Measurements from ENCODE around the gene SUPT16H. TPM values are rescaled to one million over a fixed set of nuclear protein-coding genes. Genes with fewer than 3 reads are reported as not detected.

The SUPT16H gene
- total and polyA plus RNA-seq, 3 donors from 2014 or later = 99.5 to 112 (median 104) TPM

- WGBS, 2 donors = 78 to 89% methylated on average over 5 of the region's 5 CpGs
- no peaks in the 10 kb centered on the region for H3K9me3 ChIP-seq
- TF ChIP-seq CTCF (IDR thresholded peaks at IDR 0.05) (no peak), POLR2A (IDR thresholded peaks at IDR 0.05) (no peak)
- no peak overlapping the region for H3K4me3 ChIP-seq
- no peaks in the 10 kb centered on the region for H3K27me3 ChIP-seq
- no peaks in the 10 kb centered on the region for H3K36me3 ChIP-seq (ENCODE audit: low read depth, missing control alignments)
- no peak for DNase-seq
- no peak overlapping the region for H3K27ac ChIP-seq
- intact Hi-C loops (cut with DNase I; ENCODE audit: low total_unique reads) = no loop called here
- H3K4me1 ChIP-seq = no peaks in the 10 kb centered on the region
Measured at GRCh38 chr14:21419528-21419927, 35.7 kb upstream of the SUPT16H start.

GRCh38 chr14:21415329-21415728 is 31.5 kb upstream of the SUPT16H start:
- 92 to 94% methylated on average over 4 of the region's 4 CpGs for WGBS, 2 donors
- intact Hi-C loops (cut with DNase I; ENCODE audit: low total_unique reads) = no loop called here

GRCh38 chr14:21414137-21414631 is 30.4 kb upstream of the SUPT16H start:
- no peak for TF ChIP-seq POLR2A (IDR thresholded peaks at IDR 0.05)
- TF ChIP-seq CTCF (IDR thresholded peaks at IDR 0.05) = no peak

More at GRCh38 chr14:21415329-21415728, 31.5 kb upstream of the SUPT16H start:
- no peak for TF ChIP-seq CTCF (IDR thresholded peaks at IDR 0.05)
- no peak for TF ChIP-seq POLR2A (IDR thresholded peaks at IDR 0.05)
- H3K4me3 ChIP-seq = no peak overlapping the region
- DNase-seq = no peak
- H3K9me3 ChIP-seq = no peaks in the 10 kb centered on the region
- no peaks in the 10 kb centered on the region for H3K27me3 ChIP-seq
- no peaks in the 10 kb centered on the region for H3K36me3 ChIP-seq (ENCODE audit: low read depth, missing control alignments)
- no peaks in the 10 kb centered on the region for H3K4me1 ChIP-seq
- H3K27ac ChIP-seq = no peak overlapping the region

GRCh38 chr14:21408147-21408546 is 24.3 kb upstream of the SUPT16H start:
- no peaks in the 10 kb centered on the region for H3K4me1 ChIP-seq
- intact Hi-C loops (cut with DNase I; ENCODE audit: low total_unique reads) = no loop called here
- no peak overlapping the region for H3K27ac ChIP-seq
- H3K27me3 ChIP-seq = no peaks in the 10 kb centered on the region
- H3K36me3 ChIP-seq (ENCODE audit: low read depth, missing control alignments) = no peaks in the 10 kb centered on the region
- TF ChIP-seq CTCF (IDR thresholded peaks at IDR 0.05) = no peak
- no peak for TF ChIP-seq POLR2A (IDR thresholded peaks at IDR 0.05)
- no peak overlapping the region for H3K4me3 ChIP-seq
- WGBS, 2 donors = 85 to 86% methylated on average over 3 of the region's 3 CpGs
- no peak for DNase-seq
- no peaks in the 10 kb centered on the region for H3K9me3 ChIP-seq

More at GRCh38 chr14:21414137-21414631, 30.4 kb upstream of the SUPT16H start:
- no peaks in the 10 kb centered on the region for H3K36me3 ChIP-seq (ENCODE audit: low read depth, missing control alignments)
- no peak for DNase-seq
- H3K27me3 ChIP-seq = no peaks in the 10 kb centered on the region
- H3K27ac ChIP-seq = no peak overlapping the region
- no peaks in the 10 kb centered on the region for H3K4me1 ChIP-seq
- 92 to 98% methylated on average over 1 of the region's 1 CpG for WGBS, 2 donors
- intact Hi-C loops (cut with DNase I; ENCODE audit: low total_unique reads) = no loop called here
- H3K4me3 ChIP-seq = no peak overlapping the region
- H3K9me3 ChIP-seq = no peaks in the 10 kb centered on the region

- Histone ChIP-seq H3K9me3 (no peaks in the 10 kb centered on the region), H3K27ac (peak overlapping the region in 1 of 2 donors; percentile 15), H3K27me3 (no peaks in the 10 kb centered on the region), H3K4me1 (no peaks in the 10 kb centered on the region), H3K4me3 (no peak overlapping the region), H3K36me3 (ENCODE audit: low read depth, missing control alignments) (no peaks in the 10 kb centered on the region)
- peak; percentile 77 for DNase-seq
- no peak for TF ChIP-seq POLR2A (IDR thresholded peaks at IDR 0.05)
- TF ChIP-seq CTCF (IDR thresholded peaks at IDR 0.05) = no peak
- intact Hi-C loops (cut with DNase I; ENCODE audit: low total_unique reads) = no loop called here
Measured at GRCh38 chr14:21406213-21406612, 22.4 kb upstream of the SUPT16H start.

Data from testis (tissue), 3 donors.